Measurements from ENCODE around the gene SCYGR7.

GRCh38 chr2:227710986-227711385 lies 17.1 kb upstream of the SCYGR7 start:
- no peak for TF ChIP-seq CTCF (IDR thresholded peaks at IDR 0.05)
- TF ChIP-seq POLR2A (IDR thresholded peaks at IDR 0.05): no peak

Measured in uterus (tissue), 2 donors.